Mucosa of rectum (tissue), 2 donors: ENCODE results near the gene REG1B.

Experiments used
- H3K27ac ChIP-seq, 2 donors: one replicate each; pipeline ENCODE4 v1.7.0; 2013; ENCODE audit warnings: inconsistent platforms in 2 of 2, low read depth in 2 of 2, low read length in 2 of 2
- H3K27me3 ChIP-seq, 2 donors: one replicate each; pipeline ENCODE4 v1.7.0; 2013; ENCODE audit warnings: low read length in 2 of 2; ENCODE audit not compliant: control insufficient read depth in 2 of 2, insufficient read depth in 2 of 2
- H3K36me3 ChIP-seq, 2 donors: one replicate each; pipeline ENCODE4 v1.7.0; 2013; ENCODE audit warnings: low read length in 2 of 2; ENCODE audit not compliant: control insufficient read depth in 2 of 2, insufficient read depth in 2 of 2
- H3K4me1 ChIP-seq, 2 donors: one replicate each; pipeline ENCODE4 v1.7.0; 2013; ENCODE audit warnings: low read length in 2 of 2, mild to moderate bottlenecking in 1 of 2; ENCODE audit not compliant: control insufficient read depth in 2 of 2, insufficient read depth in 2 of 2
- H3K4me3 ChIP-seq, 2 donors: one replicate each; pipeline ENCODE4 v1.7.0; 2013; ENCODE audit warnings: low read length in 2 of 2
- H3K9ac ChIP-seq, 2 donors: one replicate each; pipeline ENCODE4 v1.7.0; 2013; ENCODE audit warnings: low read length in 2 of 2, low read depth in 1 of 2, mild to moderate bottlenecking in 1 of 2
- H3K9me3 ChIP-seq, 2 donors: one replicate each; pipeline ENCODE4 v1.7.0; 2013; ENCODE audit warnings: low read length in 2 of 2; ENCODE audit not compliant: control insufficient read depth in 2 of 2
- donor health status: healthy.
- donor health status: Normal muscosa, but diverticular disease.

REG1B gene

DNA sequence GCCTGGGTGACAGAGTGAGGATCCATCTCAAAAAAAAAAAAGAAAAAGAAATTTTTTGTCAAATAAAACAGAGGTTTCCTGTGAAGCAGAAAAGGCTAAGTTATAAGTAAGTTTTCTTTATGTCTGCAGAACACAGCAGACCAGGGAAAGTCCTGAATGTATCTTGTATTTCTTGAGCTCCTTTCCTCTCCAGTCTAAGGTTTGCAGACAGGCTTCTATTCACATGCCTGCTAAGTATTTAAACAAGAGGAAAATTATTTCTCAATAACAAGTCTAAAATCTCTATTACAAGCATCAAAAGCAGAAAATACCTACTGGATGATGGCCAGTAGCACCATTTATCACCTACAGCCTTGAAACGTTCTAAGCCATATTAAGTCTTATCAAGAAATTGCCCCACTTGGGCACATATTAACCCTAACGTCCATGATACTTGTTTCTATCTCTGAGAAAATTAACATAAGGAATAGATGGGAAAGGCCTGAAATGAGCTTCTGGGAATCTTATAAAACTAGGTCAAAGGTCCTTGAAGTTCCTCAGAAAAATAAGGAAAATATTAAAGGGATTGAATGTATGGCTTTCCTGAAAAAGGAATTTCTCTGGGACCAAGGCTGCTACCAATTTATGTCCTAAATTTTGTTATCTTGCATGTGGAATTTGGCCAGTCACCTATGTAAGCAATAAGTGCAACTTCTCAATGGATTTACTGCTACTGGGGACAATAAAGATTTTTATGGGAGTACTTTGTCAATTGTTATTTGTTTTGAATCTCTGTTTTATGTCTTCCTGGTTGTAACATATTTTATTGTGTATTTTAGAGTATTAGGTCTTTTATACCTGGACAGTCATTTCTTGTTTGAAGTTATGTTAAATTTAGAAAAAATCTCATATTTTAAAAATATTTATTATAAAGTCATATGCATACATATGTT lies 29.5 kb upstream of the REG1B start:
- H3K4me3 ChIP-seq, result no peak overlapping the region
- H3K36me3 ChIP-seq, result no peaks in the 10 kb centered on the region
- no peak overlapping the region for H3K9ac ChIP-seq

DNA sequence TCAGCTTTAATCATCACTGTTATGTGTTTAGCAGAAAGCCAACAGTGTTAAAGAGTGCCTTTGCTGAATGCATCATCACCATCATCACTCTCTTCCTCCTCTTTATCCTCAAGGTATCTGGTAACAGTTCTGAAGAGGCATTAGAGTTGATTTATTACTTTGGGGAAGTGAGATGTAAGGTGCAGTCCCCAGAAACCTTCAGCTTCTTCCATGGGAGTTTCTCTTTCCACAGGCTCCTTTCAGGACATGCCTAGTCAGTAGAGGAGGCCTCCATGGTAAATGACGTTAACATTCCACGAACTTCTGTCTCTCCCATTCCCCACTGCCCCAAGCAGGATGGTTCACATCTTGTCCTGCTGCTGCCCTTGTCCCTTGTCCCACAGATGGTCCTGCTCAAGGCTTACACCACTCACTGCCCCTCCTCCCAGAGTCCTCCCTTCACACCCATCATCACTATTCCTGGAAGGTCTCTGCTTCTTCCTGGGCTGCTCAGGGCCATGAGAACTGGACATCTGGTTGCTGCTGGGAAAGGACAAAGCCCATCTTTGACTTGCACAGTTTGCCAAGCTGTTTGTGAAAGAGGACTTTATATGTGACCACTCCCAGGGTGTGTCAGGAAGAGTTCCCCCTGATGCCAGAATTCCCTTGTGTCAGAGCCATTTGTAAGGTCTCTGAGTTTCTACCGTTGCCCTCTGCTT lies 27.2 kb upstream of the REG1B start:
- H3K4me3 ChIP-seq, result no peak overlapping the region
- H3K27ac ChIP-seq, result no peak overlapping the region
- H3K27me3 ChIP-seq, result peaks cover 11 to 14% of the 10 kb centered on the region in 2 donors
- no peak overlapping the region for H3K9ac ChIP-seq
- H3K36me3 ChIP-seq, result no peaks in the 10 kb centered on the region
- no peaks in the 10 kb centered on the region for H3K9me3 ChIP-seq
- H3K4me1 ChIP-seq, result no peaks in the 10 kb centered on the region

More for the DNA sequence above, 29.5 kb upstream of the REG1B start:
- Histone ChIP-seq H3K27me3 (peaks cover 15 to 19% of the 10 kb centered on the region in 2 donors), H3K4me1 (no peaks in the 10 kb centered on the region), H3K27ac (no peak overlapping the region), H3K9me3 (no peaks in the 10 kb centered on the region)

GRCh38 chr2:79112269-79112668 lies 24.5 kb upstream of the REG1B start:
- Histone ChIP-seq H3K9me3 (no peaks in the 10 kb centered on the region), H3K27ac (no peak overlapping the region), H3K9ac (no peak overlapping the region), H3K4me3 (no peak overlapping the region), H3K27me3 (peaks cover 11 to 14% of the 10 kb centered on the region in 2 donors), H3K4me1 (no peaks in the 10 kb centered on the region), H3K36me3 (no peaks in the 10 kb centered on the region)

DNA sequence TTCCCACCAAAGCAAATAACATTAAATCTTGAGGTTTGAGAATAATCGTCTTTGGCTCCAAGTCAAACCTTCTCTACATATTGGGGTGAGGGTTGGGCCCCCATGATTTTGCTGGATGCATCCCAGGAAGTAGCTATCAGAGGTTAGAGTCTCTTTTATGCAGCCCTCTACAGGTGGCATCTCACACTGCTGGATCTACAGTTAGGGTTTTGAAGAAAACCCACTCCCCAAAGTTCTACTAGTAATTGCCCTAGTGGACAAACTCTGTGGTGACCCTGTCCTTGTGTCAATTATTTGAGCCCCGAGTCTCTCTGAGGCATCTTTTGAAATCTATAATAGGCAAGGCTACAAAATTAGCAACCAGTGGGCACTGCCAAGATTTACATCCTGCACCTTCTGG lies 17.5 kb upstream of the REG1B start:
- Histone ChIP-seq H3K9me3 (peaks cover 0 to 3% of the 10 kb centered on the region in 2 donors), H3K36me3 (no peaks in the 10 kb centered on the region), H3K27me3 (peaks cover 0 to 5% of the 10 kb centered on the region in 2 donors), H3K4me1 (no peaks in the 10 kb centered on the region), H3K9ac (no peak overlapping the region), H3K27ac (no peak overlapping the region), H3K4me3 (no peak overlapping the region)

GRCh38 chr2:79103214-79103613 lies 15.4 kb upstream of the REG1B start:
- Histone ChIP-seq H3K9ac (no peak overlapping the region), H3K27me3 (peaks cover 3 to 5% of the 10 kb centered on the region in 2 donors), H3K4me3 (no peak overlapping the region), H3K36me3 (no peaks in the 10 kb centered on the region), H3K27ac (no peak overlapping the region), H3K4me1 (no peaks in the 10 kb centered on the region), H3K9me3 (peaks cover 0 to 3% of the 10 kb centered on the region in 2 donors)

DNA sequence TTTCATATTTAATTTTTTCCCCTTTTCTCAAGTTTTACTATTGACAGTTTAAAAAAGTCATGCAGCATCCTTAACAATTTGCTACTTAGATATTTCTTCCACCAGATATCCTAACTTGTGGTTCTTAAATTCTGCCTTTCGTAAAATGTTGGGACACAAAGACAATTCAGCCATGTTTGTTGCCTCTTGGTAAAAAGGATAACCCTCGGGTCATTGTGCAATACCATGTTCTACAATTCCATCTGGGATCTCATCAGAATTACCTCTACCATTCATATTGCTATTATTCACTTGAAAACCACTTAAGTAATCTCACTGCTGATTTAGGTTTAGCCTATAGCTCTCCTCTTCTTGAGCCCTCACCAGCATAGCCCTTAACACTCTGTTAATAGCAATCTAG lies 13.2 kb upstream of the REG1B start:
- no peaks in the 10 kb centered on the region for H3K4me1 ChIP-seq
- H3K4me3 ChIP-seq, result no peak overlapping the region
- no peak overlapping the region for H3K27ac ChIP-seq
- H3K9me3 ChIP-seq, result peaks cover 0 to 3% of the 10 kb centered on the region in 2 donors
- no peak overlapping the region for H3K9ac ChIP-seq
- H3K36me3 ChIP-seq, result no peaks in the 10 kb centered on the region
- H3K27me3 ChIP-seq, result peaks cover 3 to 7% of the 10 kb centered on the region in 2 donors

- peaks cover 7 to 14% of the 10 kb centered on the region in 2 donors for H3K27me3 ChIP-seq
- H3K27ac ChIP-seq, result no peak overlapping the region
- H3K9ac ChIP-seq, result no peak overlapping the region
- no peaks in the 10 kb centered on the region for H3K4me1 ChIP-seq
- H3K4me3 ChIP-seq, result no peak overlapping the region
- H3K9me3 ChIP-seq, result peaks cover 0 to 3% of the 10 kb centered on the region in 2 donors
- no peaks in the 10 kb centered on the region for H3K36me3 ChIP-seq
Observed at GRCh38 chr2:79100285-79100684, 12.5 kb upstream of the REG1B start.

GRCh38 chr2:79099140-79099686 lies 11.4 kb upstream of the REG1B start:
- no peaks in the 10 kb centered on the region for H3K4me1 ChIP-seq
- H3K36me3 ChIP-seq, result no peaks in the 10 kb centered on the region
- no peak overlapping the region for H3K27ac ChIP-seq
- no peak overlapping the region for H3K4me3 ChIP-seq
- peaks cover 10 to 18% of the 10 kb centered on the region in 2 donors for H3K27me3 ChIP-seq
- H3K9ac ChIP-seq, result no peak overlapping the region
- H3K9me3 ChIP-seq, result peaks cover 0 to 3% of the 10 kb centered on the region in 2 donors

DNA sequence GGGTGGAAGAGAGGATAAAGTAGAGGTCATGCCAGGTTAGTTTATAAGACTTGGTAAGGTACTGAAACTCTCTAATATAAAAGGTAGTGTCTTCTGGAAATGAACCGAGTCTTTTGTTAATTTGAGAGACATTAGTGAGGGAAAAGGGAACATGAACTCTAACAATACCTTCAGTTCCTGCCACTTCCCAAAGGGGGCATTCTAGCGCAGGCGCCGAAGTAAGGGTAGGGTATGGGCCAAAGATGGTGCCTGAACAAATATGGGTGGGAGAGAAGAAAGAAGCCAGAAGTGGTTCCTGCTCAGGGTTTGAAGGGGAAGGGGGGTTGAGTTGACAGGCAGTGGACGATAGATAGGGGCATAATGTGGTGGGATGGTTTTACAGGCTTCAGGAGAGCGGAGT lies 10.1 kb upstream of the REG1B start:
- H3K4me1 ChIP-seq, result no peaks in the 10 kb centered on the region
- no peak overlapping the region for H3K9ac ChIP-seq
- no peak overlapping the region for H3K4me3 ChIP-seq
- peaks cover 10 to 23% of the 10 kb centered on the region in 2 donors for H3K27me3 ChIP-seq
- H3K9me3 ChIP-seq, result peaks cover 0 to 3% of the 10 kb centered on the region in 2 donors
- no peak overlapping the region for H3K27ac ChIP-seq
- no peaks in the 10 kb centered on the region for H3K36me3 ChIP-seq

DNA sequence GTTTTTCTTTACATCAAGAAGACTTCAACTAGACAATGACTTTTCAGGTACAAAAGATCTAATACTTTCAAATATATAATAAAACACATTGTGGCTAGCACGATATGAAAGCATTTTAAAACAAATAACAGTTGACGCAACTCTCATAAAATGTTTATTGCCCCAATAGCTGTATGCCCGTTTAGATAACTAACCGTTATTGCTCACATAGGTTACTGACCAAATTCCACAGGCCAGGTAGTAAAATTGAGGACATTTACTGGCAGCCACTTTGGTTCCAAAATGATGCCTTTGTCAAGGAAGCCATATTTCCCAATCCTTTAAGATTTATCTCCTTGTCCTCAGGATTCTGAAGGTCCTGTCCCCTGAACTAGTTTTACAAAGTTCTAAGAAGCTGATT lies 2.9 kb upstream of the REG1B start:
- Histone ChIP-seq H3K27me3 (peaks cover 17 to 31% of the 10 kb centered on the region in 2 donors), H3K27ac (no peak overlapping the region), H3K36me3 (no peaks in the 10 kb centered on the region), H3K9ac (no peak overlapping the region), H3K4me3 (no peak overlapping the region), H3K9me3 (no peaks in the 10 kb centered on the region), H3K4me1 (no peaks in the 10 kb centered on the region)
